ENCODE results near the gene CAPN8.

- TF ChIP-seq TAF1 (IDR thresholded peaks at IDR 0.05; ENCODE audit: borderline replicate concordance, low read depth, low read length) (no peak), POLR2AphosphoS5 (IDR thresholded peaks at IDR 0.05; ENCODE audit: low read depth, low read length) (no peak)
Measured at GRCh38 chr1:223713546-223714420, 48.3 kb upstream of the CAPN8 start.
